GM19328 (cell line): ENCODE measurements around the gene CROT.

ENCODE experiments used
- ATAC-seq: cut with Tn5 transposase; IDR thresholded peaks from one replicate; pipeline ENCODE4 v1.9.1; 2021; ENCODE audit warnings: mild to moderate bottlenecking, moderate library complexity; ENCODE audit not compliant: unreplicated experiment

Gene CROT

DNA sequence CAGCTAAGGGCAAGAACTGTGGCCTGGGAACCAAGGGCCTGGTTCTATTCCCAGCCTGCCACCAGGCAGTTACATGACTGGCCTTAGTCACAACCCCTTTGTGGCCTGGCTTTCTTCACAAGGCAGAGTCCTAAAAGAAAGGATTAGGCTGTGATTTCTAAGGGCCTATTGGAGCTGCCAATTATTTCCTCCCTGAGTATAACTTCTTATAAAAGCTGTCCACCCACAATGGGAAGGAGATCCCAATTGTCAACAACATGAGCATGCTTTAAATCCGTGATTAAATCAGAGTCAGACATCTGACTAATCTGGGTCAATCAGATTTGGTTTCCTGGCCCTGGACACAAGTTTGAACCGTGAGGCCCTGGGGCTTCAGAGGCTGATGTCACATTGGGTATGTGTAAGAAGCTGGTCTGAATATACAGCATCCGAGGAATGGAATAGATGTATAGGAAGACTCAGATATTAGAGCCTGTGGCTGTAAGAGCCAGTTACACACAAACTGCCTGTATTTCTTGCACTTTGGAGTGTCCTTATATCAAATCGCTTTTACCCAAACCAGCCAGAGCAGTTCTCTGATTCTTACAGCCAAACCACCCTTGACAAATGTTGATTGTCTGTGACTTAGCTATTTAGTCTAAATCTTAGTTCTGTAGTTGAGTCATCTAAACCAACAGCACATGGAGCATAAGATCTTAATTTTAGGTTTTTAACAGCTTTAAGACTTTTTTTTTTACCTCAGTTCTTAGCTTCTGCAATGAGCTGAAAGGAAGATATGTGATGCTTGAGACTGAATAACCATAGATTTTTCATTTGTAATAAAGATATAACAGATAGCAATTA, 68.7 kb downstream of the CROT start:
- ATAC-seq: no peak

DNA sequence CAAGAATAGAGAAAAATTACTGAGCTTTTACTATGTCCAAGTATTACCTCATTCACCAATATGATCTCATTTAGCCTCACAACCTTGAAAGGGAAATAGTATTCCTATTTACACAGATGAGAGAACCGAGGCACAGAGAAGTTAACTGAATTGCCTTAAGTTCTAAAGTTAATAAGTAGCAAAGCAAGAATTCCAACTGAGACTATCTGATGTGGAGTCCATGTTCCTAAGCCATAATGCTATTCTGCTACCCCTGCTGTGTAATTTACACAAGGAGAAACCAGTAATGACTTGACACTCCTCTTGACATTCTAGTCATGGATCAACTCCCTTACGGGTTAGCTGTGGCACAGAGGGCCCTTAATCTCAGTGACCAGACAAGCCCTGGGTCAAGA, 69.3 kb downstream of the CROT start:
- ATAC-seq: no peak

DNA sequence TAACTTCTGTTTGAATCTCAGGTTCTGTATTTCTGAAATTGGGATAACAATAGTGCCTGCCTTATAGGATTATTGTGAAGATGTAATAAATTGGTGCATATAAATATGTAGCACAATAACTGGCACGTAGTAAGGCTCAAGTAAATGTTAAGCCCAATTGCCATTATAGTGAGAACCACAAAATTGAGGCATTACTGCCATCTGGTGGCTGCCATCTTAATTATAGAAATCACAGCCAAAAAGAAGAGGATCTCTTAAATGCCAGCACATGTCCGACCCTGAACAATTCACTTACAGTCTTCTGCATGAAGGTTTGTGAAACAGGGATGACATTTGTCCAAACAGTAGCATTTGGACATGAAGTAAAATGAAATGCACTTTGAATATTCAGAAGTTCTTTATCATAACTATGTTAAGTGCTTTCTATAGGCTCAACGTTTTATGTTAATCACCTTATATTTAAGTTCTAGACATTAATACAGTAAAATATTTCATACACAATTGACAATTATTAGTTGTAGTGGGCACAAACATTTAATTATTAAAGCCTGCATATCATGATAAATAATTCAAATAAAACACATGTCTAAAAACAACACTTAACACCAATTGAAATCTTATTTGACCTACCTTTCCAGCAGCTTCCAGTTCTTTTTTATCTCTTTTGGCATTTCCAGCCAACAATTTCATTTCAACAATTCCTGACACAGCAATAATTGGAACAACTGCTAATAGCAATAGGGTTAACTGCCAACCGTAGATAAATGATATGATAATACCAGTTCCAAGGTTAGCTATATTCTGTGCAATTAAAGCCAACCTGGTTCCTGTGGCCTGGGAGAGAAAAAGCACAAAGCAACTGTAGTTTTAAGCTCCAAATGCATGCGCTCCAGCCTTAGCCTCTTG, 71.5 kb downstream of the CROT start:
- peak; percentile 66 for ATAC-seq

DNA sequence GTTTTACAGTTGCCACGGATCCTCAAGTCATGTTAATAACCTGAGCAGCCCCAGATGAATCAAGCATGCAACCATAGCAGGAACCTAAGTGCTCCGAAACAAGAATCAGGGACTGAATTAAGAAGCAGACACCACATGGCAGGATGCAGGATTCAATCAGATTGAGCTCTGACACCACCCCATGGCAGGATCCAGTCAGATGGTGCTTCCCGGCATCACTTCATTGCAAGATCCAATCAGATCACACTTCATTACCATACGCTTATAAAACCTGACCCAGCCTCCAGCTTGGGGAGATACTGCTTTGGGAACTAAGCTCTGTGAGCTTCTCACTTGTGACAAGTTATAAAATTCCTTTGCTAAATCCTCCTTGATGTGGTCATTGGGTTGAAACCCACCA, 74.7 kb downstream of the CROT start:
- no peak for ATAC-seq

DNA sequence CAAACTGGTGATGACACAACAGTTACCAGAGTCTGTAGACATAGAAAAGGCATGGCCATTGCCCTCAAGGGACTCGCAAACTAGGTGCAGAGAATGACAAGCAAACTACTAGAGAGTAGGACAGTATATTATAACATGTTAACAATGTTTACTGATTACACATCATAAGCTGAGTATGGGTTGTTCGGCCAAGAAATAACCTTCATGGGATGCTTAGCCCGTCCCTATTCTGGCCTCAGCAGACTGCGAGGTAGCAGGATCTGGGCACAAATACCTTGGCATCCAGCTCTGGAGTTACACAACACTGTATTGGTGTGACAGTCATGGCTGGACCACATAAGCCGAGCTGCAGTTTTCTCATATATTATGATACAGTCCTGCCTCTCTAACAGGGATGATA, 78.6 kb downstream of the CROT start:
- ATAC-seq: no peak

DNA sequence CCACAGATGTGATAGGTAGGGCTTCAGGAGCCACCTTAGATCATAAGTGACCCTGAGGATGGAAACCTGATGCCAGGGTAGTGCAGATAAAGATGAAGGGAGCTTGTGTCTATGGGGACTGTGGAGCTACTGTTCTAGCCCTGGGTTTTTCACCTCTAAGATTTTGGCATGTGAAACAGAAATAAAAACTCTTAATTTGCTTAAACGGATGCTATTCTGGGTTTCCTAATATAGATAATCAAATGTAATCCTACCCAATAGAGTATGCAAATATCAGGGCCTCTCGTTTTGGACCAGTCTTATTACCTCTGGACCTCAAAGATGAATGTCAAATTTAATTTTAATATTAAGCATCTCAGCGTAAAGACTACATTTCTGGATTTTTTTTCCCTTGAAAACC, 80.7 kb downstream of the CROT start:
- ATAC-seq: peak; percentile 46

DNA sequence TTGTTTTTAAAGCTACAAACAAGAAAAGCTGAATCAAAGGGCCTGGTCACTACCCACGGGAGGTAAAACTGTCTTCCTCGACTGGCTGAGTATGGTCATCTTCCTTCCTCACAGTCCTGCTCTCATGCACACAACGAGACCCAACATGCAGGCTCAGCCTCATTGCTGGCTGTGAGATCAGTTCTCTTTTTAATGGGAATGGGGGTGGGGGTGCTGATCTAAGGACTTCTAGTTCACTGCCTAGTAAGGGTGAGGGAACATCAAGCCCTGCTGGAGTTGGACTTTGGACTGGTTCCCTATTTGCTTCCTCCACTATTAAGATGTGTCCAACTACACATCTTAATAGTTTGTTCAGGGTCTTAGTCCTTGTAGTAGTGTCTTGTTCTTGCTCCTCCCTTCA, 81.8 kb downstream of the CROT start:
- no peak for ATAC-seq

DNA sequence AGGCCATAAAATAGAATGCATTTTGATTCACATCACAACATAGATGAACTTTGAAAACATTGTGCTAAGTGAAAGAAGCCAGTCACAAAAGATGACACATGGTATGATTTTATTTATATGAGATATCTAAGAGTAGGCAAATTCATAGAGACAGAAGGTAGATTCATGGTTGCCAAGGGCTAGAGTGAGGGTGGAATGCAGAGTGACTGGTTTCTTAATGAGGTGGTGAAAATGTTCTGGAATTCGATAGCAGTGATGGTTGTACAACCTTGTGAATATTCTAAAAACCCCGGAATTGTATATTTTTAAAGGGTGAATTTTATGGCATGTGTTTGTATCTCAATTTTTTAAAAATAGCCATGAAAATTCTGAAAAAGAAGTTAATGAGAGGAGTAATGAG, 87.1 kb downstream of the CROT start:
- no peak for ATAC-seq

DNA sequence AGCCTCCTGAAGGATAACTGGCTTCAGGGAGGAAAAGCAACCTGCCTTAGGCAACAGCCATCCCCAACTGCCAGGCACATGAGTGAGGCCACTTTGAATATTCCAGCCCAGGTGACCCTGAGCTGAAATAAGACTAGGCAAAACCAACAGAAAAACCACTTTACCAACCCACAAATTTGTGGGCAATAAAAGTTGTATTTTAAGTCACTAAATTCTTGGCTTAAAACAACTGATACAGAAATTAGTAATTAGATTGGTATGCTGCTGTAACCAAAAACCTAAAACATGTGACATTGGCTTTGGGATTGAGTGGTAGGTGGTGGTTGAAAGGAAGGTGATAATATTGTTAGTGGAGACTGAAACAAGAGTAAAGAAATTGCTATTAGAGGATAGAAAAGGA, 90.1 kb downstream of the CROT start:
- no peak for ATAC-seq

DNA sequence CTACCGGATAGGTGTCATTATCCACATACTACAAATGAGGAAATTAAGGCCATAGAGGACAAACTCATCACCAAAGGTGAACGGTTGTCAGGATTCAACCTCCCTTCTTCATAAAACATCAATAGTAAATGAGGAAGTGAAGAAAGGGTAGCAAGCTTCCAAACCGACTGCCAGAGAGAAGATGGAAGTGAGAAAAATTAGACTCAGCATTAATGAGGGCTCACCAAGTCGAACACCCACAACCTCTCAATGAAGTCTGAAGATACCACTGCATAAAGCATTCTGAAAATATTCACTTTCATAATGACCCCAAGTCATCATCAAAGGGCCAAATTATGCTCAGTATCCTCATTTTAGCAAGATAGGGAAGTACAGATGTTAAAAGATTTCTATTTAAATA, 100.4 kb downstream of the CROT start:
- peak; percentile 92 for ATAC-seq

DNA sequence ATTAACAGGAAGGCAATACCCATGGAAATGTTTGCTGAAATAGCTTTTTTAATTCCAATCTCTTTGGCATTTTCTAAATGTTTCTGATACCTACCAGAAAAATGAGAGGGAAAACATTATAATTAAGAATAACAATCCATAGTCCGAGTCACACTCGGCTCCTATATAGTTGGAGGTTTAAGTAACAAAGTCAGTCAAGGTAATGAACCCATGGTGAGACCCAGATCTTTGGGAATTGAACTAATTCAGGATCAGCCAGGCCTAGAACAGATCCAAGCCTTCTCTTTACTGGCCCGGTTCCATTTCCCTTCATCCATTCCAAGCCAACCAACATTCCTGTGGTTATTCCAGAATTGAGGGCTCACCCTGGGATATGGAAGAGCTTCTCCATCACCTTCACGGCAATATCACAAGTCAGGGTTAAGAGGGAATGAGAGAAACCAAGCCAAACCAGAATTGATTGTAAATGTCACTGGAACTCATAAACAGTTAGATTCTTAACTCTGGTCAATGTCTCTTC, 101.7 kb downstream of the CROT start:
- ATAC-seq: no peak

DNA sequence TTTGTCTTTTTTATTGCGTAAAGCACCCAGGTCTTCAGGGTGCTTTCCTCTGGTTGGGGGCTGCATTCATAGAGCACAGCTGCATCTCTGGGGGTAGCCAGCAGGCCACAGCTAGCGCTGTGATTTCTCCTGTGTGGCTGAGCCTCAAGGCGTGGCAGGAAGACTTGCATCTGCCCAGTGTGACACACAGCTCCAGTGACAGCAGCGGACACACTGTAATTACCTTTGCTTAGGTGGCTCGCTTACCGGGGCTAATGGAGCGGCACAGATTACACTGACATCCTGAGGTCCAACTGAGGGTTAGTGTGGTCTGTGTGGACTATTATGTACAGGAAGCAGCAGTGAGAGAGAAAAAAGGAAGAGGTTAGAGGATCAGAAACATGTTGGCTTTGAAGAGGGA, 102.9 kb downstream of the CROT start:
- no peak for ATAC-seq
